Mucosa of rectum (tissue), 2 donors: ENCODE results near the gene NRN1.
"Not testable (repeated sequence)": the region's sequence is repeated elsewhere in the genome, so short reads cannot be mapped to it uniquely, and the experiment has no call there.

Experiments used
- H3K27ac ChIP-seq, 2 donors: one replicate each; pipeline ENCODE4 v1.7.0; 2013; ENCODE audit warnings: inconsistent platforms in 2 of 2, low read depth in 2 of 2, low read length in 2 of 2
- H3K27me3 ChIP-seq, 2 donors: one replicate each; pipeline ENCODE4 v1.7.0; 2013; ENCODE audit warnings: low read length in 2 of 2; ENCODE audit not compliant: control insufficient read depth in 2 of 2, insufficient read depth in 2 of 2
- H3K36me3 ChIP-seq, 2 donors: one replicate each; pipeline ENCODE4 v1.7.0; 2013; ENCODE audit warnings: low read length in 2 of 2; ENCODE audit not compliant: control insufficient read depth in 2 of 2, insufficient read depth in 2 of 2
- H3K4me1 ChIP-seq, 2 donors: one replicate each; pipeline ENCODE4 v1.7.0; 2013; ENCODE audit warnings: low read length in 2 of 2, mild to moderate bottlenecking in 1 of 2; ENCODE audit not compliant: control insufficient read depth in 2 of 2, insufficient read depth in 2 of 2
- H3K4me3 ChIP-seq, 2 donors: one replicate each; pipeline ENCODE4 v1.7.0; 2013; ENCODE audit warnings: low read length in 2 of 2
- H3K9ac ChIP-seq, 2 donors: one replicate each; pipeline ENCODE4 v1.7.0; 2013; ENCODE audit warnings: low read length in 2 of 2, low read depth in 1 of 2, mild to moderate bottlenecking in 1 of 2
- H3K9me3 ChIP-seq, 2 donors: one replicate each; pipeline ENCODE4 v1.7.0; 2013; ENCODE audit warnings: low read length in 2 of 2; ENCODE audit not compliant: control insufficient read depth in 2 of 2
- donor health status: healthy.
- donor health status: Normal muscosa, but diverticular disease.

The NRN1 gene, protein sequence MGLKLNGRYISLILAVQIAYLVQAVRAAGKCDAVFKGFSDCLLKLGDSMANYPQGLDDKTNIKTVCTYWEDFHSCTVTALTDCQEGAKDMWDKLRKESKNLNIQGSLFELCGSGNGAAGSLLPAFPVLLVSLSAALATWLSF

DNA sequence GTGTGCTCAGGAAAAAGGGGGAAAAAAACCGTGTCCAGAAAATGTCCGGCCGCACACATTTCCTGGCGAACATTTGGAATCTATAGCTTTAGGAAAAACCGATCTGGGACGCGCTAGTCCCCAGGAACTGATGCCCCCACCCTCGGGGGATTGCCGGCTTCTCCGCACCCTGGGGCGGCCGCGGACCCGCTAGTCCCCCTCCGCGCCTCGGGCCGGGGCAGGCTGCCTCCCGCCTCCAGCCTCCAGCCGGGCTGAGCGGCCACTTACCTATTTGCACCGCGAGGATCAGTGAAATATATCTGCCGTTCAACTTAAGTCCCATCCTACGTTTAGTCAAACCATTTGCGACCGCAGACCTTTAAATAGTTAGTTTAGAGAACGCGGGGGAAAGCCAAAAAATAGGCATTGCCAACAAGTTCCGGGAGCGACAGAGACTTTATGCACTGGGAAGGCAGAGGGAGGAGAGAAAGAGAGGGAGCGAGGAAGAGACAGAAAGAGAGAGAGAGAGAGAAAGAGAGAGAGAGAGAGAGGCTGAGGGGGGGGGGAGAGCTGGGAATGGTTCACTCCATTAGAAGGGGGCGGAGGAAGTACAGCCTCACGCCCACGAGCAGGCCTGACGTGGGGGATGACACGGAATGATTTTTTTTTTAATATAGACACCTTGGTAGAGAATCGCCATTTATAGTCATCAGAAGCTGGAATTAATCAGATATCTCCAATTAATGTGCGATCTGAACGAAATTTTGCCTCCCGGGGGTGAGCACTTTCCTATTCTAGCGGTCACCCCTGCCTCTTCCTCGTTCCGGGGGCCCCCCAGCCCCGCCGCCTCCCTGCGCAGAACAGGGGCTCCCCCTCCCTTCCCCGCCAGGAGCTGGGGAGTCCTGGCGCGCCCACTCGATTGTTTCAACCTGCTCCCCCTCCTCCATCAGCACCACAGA is at the start of gene NRN1:
Gene NRN1 (minus strand): TSS at position 498 of the 938 bp plus-strand sequence. CDS start 176 bp downstream, at position 322.
- peaks cover 0 to 2% of the 10 kb centered on the region in 2 donors for H3K9me3 ChIP-seq
- peaks cover 70 to 78% of the 10 kb centered on the region in 2 donors for H3K27me3 ChIP-seq

DNA sequence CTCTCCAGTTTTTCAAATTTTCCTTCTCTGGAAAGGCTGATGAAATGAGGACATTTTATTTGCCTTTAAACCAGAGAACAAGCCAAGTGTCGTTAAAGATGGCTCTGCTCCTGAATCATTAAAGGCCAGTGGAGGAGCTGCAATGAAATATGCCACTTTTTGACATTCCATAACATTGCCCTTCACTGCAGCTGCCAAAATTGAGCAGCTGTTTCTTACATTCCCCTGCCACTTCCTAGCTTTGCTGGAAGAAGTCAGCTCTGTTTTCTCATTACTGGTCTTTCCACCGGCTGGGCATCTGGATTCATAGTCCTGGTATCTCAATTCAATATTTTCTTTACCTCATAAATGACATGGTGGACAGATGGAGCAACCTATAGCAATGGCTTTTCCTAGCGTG is 45.5 kb upstream of the NRN1 start:
- H3K9me3 ChIP-seq = peaks cover 0 to 2% of the 10 kb centered on the region in 2 donors
- H3K27me3 ChIP-seq = peaks cover 0 to 3% of the 10 kb centered on the region in 2 donors
- H3K4me3 ChIP-seq = no peak overlapping the region
- no peaks in the 10 kb centered on the region for H3K4me1 ChIP-seq
- no peak overlapping the region for H3K9ac ChIP-seq
- H3K36me3 ChIP-seq = no peaks in the 10 kb centered on the region
- no peak overlapping the region for H3K27ac ChIP-seq

More for the DNA sequence above, at the start of gene NRN1:
- Histone ChIP-seq H3K27ac (no peak within 1 kb of the TSS), H3K4me3 (peak within 1 kb of the TSS; percentile 50 to 60), H3K36me3 (no peaks in the 10 kb centered on the region), H3K4me1 (peaks cover 16 to 32% of the 10 kb centered on the region in 2 donors), H3K9ac (peak within 1 kb of the TSS in 1 of 2 donors; percentile 14)

DNA sequence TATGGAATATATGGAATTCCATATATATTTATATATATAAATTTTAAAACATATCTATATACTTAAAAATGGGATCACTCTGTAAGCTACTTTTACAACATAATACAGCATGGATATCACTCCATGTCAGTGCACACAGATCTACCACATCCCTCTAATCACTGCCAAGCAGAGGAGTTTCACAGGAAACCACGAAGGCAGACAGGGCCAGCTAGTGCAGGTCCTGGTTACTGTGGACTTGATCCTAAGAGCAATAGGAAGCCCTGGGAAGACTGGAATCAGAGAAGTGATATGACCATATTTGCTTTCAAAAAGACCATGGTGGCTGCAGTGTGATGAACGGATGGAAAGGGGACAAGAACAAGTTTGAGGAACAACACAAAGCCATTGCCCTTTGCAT is 40.0 kb upstream of the NRN1 start:
- no peak overlapping the region for H3K9ac ChIP-seq
- H3K9me3 ChIP-seq = peaks cover 0 to 2% of the 10 kb centered on the region in 2 donors
- no peaks in the 10 kb centered on the region for H3K4me1 ChIP-seq
- peaks cover 2% of the 10 kb centered on the region in 2 donors for H3K27me3 ChIP-seq
- H3K27ac ChIP-seq = no peak overlapping the region
- H3K4me3 ChIP-seq = no peak overlapping the region
- H3K36me3 ChIP-seq = no peaks in the 10 kb centered on the region

DNA sequence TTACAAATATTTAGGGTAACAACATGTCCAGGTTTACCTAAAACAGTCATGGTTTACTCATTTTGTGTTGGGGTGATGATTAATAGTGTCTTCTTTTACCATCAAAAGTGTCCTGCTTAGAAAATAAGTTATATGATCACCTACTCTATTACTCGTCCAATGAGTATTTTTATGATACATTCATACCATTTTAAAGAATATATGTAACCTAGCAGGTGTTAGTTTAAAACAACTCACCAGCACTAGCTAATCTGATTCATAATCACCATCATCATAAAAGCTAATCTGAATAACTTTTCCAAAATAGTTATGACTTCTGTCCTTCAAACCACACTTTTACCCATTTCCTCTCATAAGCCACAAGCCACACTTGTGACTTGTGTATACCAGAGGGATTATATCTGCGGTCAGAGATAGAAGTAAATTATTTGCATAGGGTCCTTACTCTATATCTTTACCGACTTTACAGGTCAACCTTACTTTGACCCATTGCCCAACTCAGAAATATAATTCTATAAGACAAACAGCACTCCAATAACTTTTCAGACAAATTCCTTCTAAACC is 33.3 kb upstream of the NRN1 start:
- H3K9me3 ChIP-seq = no peaks in the 10 kb centered on the region
- no peaks in the 10 kb centered on the region for H3K4me1 ChIP-seq
- peaks cover 2 to 3% of the 10 kb centered on the region in 2 donors for H3K27me3 ChIP-seq
- no peak overlapping the region for H3K27ac ChIP-seq
- H3K4me3 ChIP-seq = no peak overlapping the region
- H3K36me3 ChIP-seq = no peaks in the 10 kb centered on the region
- no peak overlapping the region for H3K9ac ChIP-seq

DNA sequence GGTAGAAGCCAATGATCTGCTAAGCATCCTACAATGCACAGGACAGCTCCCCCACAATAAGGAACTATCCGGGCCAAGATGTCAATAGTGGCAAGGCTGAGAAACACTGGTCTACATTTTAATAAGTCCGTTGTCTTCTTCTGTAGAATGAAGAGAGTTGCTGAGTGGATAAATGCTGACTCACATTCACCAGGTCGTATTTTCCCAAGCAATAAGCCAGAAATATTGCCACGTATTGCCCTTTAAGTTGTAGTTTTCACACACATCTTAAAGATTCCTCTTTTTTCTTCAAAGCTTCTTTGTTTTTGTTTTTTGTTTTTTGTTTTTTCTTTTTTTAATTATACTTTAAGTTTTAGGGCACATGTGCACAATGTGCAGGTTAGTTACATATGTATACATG is 30.5 kb upstream of the NRN1 start:
- H3K4me3 ChIP-seq = no peak overlapping the region
- no peak overlapping the region for H3K27ac ChIP-seq
- H3K27me3 ChIP-seq = peaks cover 2 to 3% of the 10 kb centered on the region in 2 donors
- H3K36me3 ChIP-seq = no peaks in the 10 kb centered on the region
- H3K4me1 ChIP-seq = no peaks in the 10 kb centered on the region
- no peak overlapping the region for H3K9ac ChIP-seq
- no peaks in the 10 kb centered on the region for H3K9me3 ChIP-seq

DNA sequence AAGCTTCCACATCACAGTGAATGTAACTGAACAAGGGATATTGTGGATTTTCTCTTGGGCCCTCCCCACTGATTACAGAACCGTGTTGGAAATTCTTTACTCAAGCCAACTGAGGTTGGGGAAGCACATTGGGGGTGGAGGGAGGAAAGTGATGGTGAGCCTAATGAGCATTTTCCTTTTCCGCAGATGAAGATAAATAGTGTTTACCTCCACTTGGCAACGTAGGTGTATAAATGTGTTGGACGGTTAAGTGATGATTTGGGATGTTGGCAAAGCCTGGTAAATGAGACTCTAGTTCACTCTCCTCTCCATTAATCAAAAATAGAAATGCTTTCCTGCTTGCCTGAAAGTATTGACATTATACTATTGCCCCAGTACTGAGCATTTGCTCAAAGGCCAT is 27.1 kb upstream of the NRN1 start:
- H3K27me3 ChIP-seq = no peaks in the 10 kb centered on the region
- no peak overlapping the region for H3K9ac ChIP-seq
- no peaks in the 10 kb centered on the region for H3K36me3 ChIP-seq
- H3K27ac ChIP-seq = no peak overlapping the region
- H3K4me1 ChIP-seq = no peaks in the 10 kb centered on the region
- no peaks in the 10 kb centered on the region for H3K9me3 ChIP-seq
- H3K4me3 ChIP-seq = no peak overlapping the region

DNA sequence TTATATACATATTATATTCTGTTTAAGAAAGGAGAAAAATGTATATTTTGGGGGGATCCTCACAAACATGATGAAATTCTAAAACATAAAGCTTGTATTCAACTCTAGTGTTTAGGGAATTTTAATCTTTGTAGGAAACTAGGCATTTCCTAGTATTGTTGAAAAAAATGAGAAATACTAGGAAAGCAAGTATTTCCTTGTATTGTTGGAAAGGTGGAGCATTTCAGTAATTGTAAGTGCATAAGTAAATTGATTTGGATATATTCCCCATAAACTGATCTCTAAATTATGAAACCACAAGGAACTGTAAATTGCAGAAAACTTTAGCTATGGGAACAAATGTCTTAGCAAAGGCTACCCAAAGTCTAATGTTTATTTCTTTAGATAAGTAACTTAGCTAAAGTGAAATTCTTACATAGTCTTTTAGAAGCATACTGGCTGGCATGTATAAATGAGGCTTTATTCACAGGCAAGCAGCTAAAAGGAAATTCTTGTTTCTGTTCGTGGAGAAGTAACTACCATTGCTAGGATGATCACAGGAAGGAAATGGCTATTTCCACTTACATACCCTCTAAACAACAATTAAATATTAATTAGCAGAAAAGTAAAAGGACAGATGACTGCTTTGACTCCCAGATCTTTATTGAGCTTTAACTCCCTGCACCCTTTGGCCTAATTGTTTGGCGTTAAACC is 19.9 kb upstream of the NRN1 start:
- Histone ChIP-seq H3K36me3 (no peaks in the 10 kb centered on the region), H3K27me3 (peaks cover 0 to 3% of the 10 kb centered on the region in 2 donors), H3K9ac (no peak overlapping the region), H3K4me3 (no peak overlapping the region), H3K4me1 (no peaks in the 10 kb centered on the region), H3K9me3 (no peaks in the 10 kb centered on the region), H3K27ac (no peak overlapping the region)

DNA sequence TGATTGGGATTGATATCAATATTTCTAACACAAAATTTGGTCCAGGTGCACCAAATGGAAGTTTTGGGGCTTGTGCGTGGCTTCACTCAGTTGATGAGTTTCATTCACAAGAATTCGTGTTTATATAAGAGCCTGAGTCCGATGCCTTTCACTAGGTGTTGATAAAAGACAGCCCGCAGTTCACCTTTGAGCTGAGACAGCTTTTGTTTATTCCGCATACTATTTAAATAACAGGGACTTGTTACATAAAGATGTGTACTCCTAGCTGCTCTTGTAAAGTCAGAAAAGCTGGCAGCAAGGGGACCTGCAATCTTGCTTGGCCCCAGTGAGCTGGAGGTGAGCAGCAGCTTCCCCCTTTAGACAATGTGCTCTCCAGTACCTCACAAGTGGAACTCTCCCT is 19.0 kb upstream of the NRN1 start:
- Histone ChIP-seq H3K27ac (no peak overlapping the region), H3K9me3 (no peaks in the 10 kb centered on the region), H3K36me3 (no peaks in the 10 kb centered on the region), H3K4me1 (no peaks in the 10 kb centered on the region), H3K27me3 (peaks cover 0 to 4% of the 10 kb centered on the region in 2 donors), H3K9ac (no peak overlapping the region), H3K4me3 (no peak overlapping the region)

DNA sequence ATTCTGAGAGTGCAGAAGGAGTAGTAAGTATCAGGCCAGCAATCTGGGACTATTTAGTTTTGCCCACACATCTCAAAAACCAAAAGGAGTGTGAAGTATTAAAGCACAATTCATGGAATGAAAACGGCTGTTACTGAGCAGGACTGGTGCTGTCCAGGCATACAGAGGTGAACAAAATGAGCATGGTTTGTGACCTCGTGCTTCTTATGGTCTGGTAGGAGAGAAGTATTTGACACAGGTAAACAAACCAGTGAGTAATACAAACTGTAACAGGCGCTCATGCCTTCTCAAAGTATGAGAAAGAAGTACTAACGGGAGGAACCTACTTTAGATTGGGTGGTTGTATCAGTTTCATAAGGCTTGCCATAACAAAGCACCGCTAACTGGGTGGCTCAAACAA is 17.5 kb upstream of the NRN1 start:
- Histone ChIP-seq H3K27ac (no peak overlapping the region), H3K4me1 (no peaks in the 10 kb centered on the region), H3K9me3 (no peaks in the 10 kb centered on the region), H3K27me3 (peaks cover 0 to 13% of the 10 kb centered on the region in 2 donors), H3K9ac (no peak overlapping the region), H3K36me3 (no peaks in the 10 kb centered on the region), H3K4me3 (no peak overlapping the region)

DNA sequence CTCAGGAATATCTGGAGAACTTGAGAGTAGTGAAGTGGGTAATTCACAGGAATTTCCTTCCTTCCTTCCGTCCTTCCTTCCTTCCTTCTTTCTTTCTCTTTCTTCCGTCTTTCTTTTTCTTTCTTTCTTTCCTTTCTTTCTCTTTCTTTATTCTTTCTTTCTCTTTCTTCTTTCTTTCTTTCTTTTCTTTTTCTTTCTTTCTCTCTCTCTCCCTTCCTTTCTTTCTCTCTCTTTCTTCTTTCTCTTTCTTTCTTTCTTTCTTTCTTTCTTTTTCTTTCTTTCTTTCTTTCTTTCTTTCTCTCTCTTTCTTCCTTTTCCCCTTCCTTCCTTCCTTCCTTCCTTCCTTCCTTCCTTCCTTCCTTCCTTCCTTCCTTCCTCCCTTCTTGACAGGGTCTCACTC is 16.1 kb upstream of the NRN1 start:
- not testable (repeated sequence) for H3K27ac ChIP-seq, H3K4me1 ChIP-seq, H3K9me3 ChIP-seq, H3K4me3 ChIP-seq, H3K36me3 ChIP-seq, H3K9ac ChIP-seq
- peaks cover 0 to 19% of the 10 kb centered on the region in 2 donors for H3K27me3 ChIP-seq
